Spleen (tissue), 3 donors: ENCODE results near the gene CFAP43.

ENCODE experiments used
- POLR2A ChIP-seq, 3 donors: fragments of 450-650 bp; IDR thresholded peaks; one replicate each; pipeline ENCODE4 v1.5.1; 2017; ENCODE audit warnings: antibody characterized with exemption in 3 of 3, mild to moderate bottlenecking in 1 of 3
- POLR2AphosphoS5 ChIP-seq, 3 donors: sonication (generic); formaldehyde crosslinking; IDR thresholded peaks; one replicate each; pipeline ENCODE4 v1.5.1; 2017; ENCODE audit warnings: antibody characterized with exemption in 3 of 3

DNA sequence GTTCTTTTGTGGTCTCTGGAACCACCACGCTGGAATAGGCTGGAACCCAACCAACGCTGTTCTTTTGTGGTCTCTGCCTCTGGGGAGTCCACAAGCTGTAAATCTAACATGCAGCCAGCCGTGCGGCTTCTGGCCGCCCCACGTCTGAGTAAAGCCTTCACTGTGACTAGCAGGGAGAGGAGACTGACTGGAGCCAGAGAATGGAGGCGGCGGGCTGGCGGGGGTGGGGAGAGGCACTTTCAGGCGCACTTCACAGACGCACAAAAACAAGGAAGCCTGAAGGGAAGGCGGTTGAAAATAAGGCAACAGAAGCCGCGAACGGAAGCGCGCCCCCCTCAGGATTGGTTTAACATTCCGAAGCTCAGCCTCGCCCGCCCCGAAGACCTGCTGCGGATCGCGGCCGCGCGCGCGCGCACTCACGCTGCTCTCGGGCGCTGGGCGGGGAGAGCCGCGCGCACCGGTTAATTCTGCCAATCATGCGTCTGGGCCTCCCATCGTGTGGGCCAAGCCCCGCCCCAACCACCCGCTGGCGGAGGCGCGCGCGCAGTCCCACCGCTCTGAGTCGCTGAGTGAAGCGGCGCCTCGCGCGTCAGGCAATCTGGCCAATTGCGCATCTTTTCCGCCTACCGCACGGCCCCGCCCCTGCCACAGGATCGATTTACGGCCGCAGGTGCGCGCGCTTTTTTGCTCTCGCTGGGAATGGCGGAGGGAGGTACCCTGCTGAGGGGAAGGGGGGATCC, 110.5 kb downstream of the CFAP43 start, which contains the start of gene SFR1:
- TF ChIP-seq POLR2A (IDR thresholded peaks at IDR 0.05) (peak; percentile 30 to 89 (median 58)), POLR2AphosphoS5 (IDR thresholded peaks at IDR 0.05) (peak; percentile 96 to 98 (median 97))
